Neuronal stem cell (in vitro differentiated cells): ENCODE results near the gene RAP2B.

ENCODE experiments used
- DNase-seq: peaks from one replicate; pipeline ENCODE4 v3.0.0-alpha.2; 2013; ENCODE audit warnings: low spot score
- H2AFZ ChIP-seq: one replicate; pipeline ENCODE4 v1.6.1; 2013; ENCODE audit warnings: mild to moderate bottlenecking, low read length, inconsistent platforms
- H2AK5ac ChIP-seq: 2 replicates; pipeline ENCODE4 v1.6.1; 2013; ENCODE audit warnings: low read depth, mild to moderate bottlenecking, inconsistent platforms, low read length, moderate library complexity, mixed read lengths
- H2BK120ac ChIP-seq: 2 replicates; pipeline ENCODE4 v1.6.1; 2013; ENCODE audit warnings: low read depth, mild to moderate bottlenecking, inconsistent platforms, low read length, moderate library complexity, mixed read lengths
- H2BK12ac ChIP-seq: one replicate; pipeline ENCODE4 v1.6.1; 2013; ENCODE audit warnings: low read length, inconsistent platforms
- H2BK15ac ChIP-seq: 2 replicates; pipeline ENCODE4 v1.6.1; 2013; ENCODE audit warnings: mild to moderate bottlenecking, low read length, inconsistent platforms, mixed read lengths
- H2BK5ac ChIP-seq: one replicate; pipeline ENCODE4 v1.6.1; 2013; ENCODE audit warnings: inconsistent platforms, mild to moderate bottlenecking, low read length, moderate library complexity
- H3K14ac ChIP-seq: one replicate; pipeline ENCODE4 v1.6.1; 2013; ENCODE audit warnings: low read length, inconsistent platforms
- H3K18ac ChIP-seq: 2 replicates; pipeline ENCODE4 v1.6.1; 2013; ENCODE audit warnings: low read length, inconsistent platforms
- H3K23ac ChIP-seq: 2 replicates; pipeline ENCODE4 v1.6.1; 2013; ENCODE audit warnings: low read depth, mild to moderate bottlenecking, mixed read lengths, low read length, inconsistent platforms; ENCODE audit not compliant: poor library complexity
- H3K27ac ChIP-seq: replicated peaks from 3 replicates; pipeline ENCODE4 v1.5.1; 2013; ENCODE audit warnings: low read length, inconsistent platforms
- H3K27me3 ChIP-seq, 3 experiments: 2 replicates each; pipeline ENCODE4 v1.6.1; 2013; ENCODE audit warnings: low read length in 3 of 3, mild to moderate bottlenecking in 2 of 3, inconsistent platforms in 1 of 3, low read depth in 1 of 3, mixed read lengths in 1 of 3, moderate library complexity in 1 of 3; ENCODE audit not compliant: control insufficient read depth in 3 of 3, insufficient read depth in 3 of 3
- H3K36me3 ChIP-seq, 2 donors: replicated peaks in 1 of 2; 2 replicates each; pipeline ENCODE4 v1.6.1; 2013; ENCODE audit warnings: low read length in 2 of 2; ENCODE audit not compliant: control insufficient read depth in 2 of 2, insufficient read depth in 2 of 2
- H3K4ac ChIP-seq: 2 replicates; pipeline ENCODE4 v1.6.1; 2013; ENCODE audit warnings: inconsistent platforms, mild to moderate bottlenecking, low read length, moderate library complexity
- H3K4me1 ChIP-seq, 2 donors: 1 replicate in 1 of 2; 2 replicates in 1 of 2; pipeline ENCODE4 v1.6.1; 2013; ENCODE audit warnings: low read length in 2 of 2, low read depth in 1 of 2; ENCODE audit not compliant: control insufficient read depth in 2 of 2, insufficient read depth in 1 of 2
- H3K4me2 ChIP-seq: one replicate; pipeline ENCODE4 v1.6.1; 2013; ENCODE audit warnings: mild to moderate bottlenecking, low read length, inconsistent platforms; ENCODE audit not compliant: insufficient read depth, poor library complexity, severe bottlenecking
- H3K4me3 ChIP-seq, 2 donors: 2 replicates each; pipeline ENCODE4 v1.5.1; 2013; ENCODE audit warnings: low read length in 2 of 2, mild to moderate bottlenecking in 2 of 2, inconsistent platforms in 1 of 2, moderate library complexity in 1 of 2
- H3K79me1 ChIP-seq: one replicate; pipeline ENCODE4 v1.6.1; 2013; ENCODE audit warnings: low read depth, mild to moderate bottlenecking, inconsistent platforms, low read length, moderate library complexity
- H3K9ac ChIP-seq: one replicate; pipeline ENCODE4 v1.6.1; 2013; ENCODE audit warnings: mild to moderate bottlenecking, low read depth, low read length, inconsistent platforms; ENCODE audit not compliant: poor library complexity
- H3K9me3 ChIP-seq, 2 donors: replicated peaks in 1 of 2; 2 replicates each; pipeline versions ENCODE3 to v1.6.1; 2013; ENCODE audit warnings: low read length in 2 of 2, mild to moderate bottlenecking in 2 of 2, inconsistent platforms in 1 of 2, low read depth in 1 of 2, mixed read lengths in 1 of 2, moderate library complexity in 1 of 2; ENCODE audit not compliant: control insufficient read depth in 2 of 2, insufficient read depth in 1 of 2
- H4K8ac ChIP-seq: one replicate; pipeline ENCODE4 v1.6.1; 2013; ENCODE audit warnings: low read depth, mild to moderate bottlenecking, inconsistent platforms, low read length, moderate library complexity
- H4K91ac ChIP-seq: one replicate; pipeline ENCODE4 v1.6.1; 2013; ENCODE audit warnings: low read length, low read depth, mild to moderate bottlenecking, inconsistent platforms; ENCODE audit not compliant: poor library complexity
- WGBS, 2 donors: extraction: QIAGEN DNeasy Blood & Tissue Kit; methylation state at CpG; one replicate each; pipeline ENCODE4 v1.1.7; 2013; ENCODE audit warnings: missing lambda C conversion rate in 2 of 2, mixed read lengths in 1 of 2; ENCODE audit not compliant: insufficient read length in 2 of 2, insufficient replicate concordance in 1 of 2; ENCODE audit errors: extremely low coverage in 2 of 2; 5-methylcytosine and 5-hydroxymethylcytosine counted together

RAP2B gene

DNA sequence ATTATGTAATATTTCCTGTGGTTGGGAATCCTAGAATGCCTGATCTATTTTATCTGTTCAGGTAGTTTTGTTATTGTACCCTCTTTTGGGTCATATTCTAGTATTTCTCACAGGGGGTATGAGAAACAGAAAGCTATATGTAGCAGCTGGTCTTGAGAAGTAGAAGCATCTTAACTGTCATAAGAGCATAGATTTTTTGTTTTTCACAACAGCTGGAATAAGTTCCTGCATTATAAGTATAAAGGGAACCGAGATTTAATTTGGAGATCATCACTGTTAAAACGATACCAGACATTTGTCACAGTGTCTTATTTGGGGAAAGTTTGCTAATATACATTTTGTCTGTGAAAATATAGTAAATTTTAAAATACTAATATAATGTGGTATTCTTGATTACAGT is 4.8 kb downstream of the RAP2B start:
- DNase-seq = no peak
- no peak overlapping the region for H3K4me3 ChIP-seq

DNA sequence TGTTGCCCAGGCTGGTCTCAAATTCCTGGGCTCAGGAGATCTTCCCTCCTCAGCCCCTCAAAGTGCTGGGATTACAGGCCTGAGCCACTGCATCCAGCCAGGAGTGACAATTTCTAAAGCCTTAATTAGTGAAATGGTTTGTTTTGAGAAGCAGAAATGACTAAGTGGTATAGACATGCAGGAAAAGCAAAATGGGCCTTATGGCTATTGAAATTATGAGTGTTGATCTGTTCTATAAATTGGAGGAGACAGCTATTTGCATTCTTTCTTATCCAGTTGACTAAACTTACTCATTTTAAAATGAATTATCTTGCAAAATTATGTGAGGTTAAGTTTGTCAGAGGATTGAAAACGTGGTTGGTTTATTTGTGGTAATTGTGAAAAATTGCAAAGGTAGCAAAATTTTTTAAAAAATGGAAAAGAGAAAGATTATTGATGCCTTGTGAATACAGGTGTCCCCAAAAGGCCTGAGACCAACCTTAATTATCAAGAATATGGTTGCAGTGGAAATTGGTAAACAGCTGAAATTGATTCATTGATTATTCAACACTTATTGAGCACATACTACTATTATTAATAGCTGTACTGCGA is 7.9 kb downstream of the RAP2B start:
- H3K36me3 ChIP-seq = peaks cover 0 to 2% of the 10 kb centered on the region in 2 donors
- H3K4ac ChIP-seq = no peak overlapping the region
- H3K4me1 ChIP-seq = peaks cover 0 to 5% of the 10 kb centered on the region in 2 donors
- no peaks in the 10 kb centered on the region for H3K27me3 ChIP-seq
- no peak overlapping the region for H3K23ac ChIP-seq
- no peak overlapping the region for H3K4me2 ChIP-seq
- H2BK15ac ChIP-seq = no peak overlapping the region
- DNase-seq = no peak
- no peaks in the 10 kb centered on the region for H3K79me1 ChIP-seq
- no peaks in the 10 kb centered on the region for H3K9me3 ChIP-seq
- H2BK12ac ChIP-seq = no peak overlapping the region
- WGBS, 2 donors = 100% methylated on average over 1 of the region's 2 CpGs; no CpG with 5 or more reads in 1 of the 2 donors
- H2AFZ ChIP-seq = no peak overlapping the region
- H2AK5ac ChIP-seq = no peak overlapping the region
- no peak overlapping the region for H2BK120ac ChIP-seq
- H3K18ac ChIP-seq = no peak overlapping the region
- no peak overlapping the region for H3K4me3 ChIP-seq
- H3K9ac ChIP-seq = no peak overlapping the region
- no peak overlapping the region for H3K14ac ChIP-seq
- H2BK5ac ChIP-seq = no peak overlapping the region
- H4K91ac ChIP-seq = no peak overlapping the region
- no peak overlapping the region for H4K8ac ChIP-seq
- H3K27ac ChIP-seq = no peak overlapping the region

More for the DNA sequence above, 4.8 kb downstream of the RAP2B start:
- H2BK12ac ChIP-seq = no peak overlapping the region
- WGBS, 2 donors = no CpG with 5 or more reads among the region's 2 CpGs
- no peaks in the 10 kb centered on the region for H3K9me3 ChIP-seq
- H2BK5ac ChIP-seq = no peak overlapping the region
- no peak overlapping the region for H3K14ac ChIP-seq
- H3K18ac ChIP-seq = no peak overlapping the region
- H3K79me1 ChIP-seq = peaks cover 8% of the 10 kb centered on the region
- H3K4me2 ChIP-seq = no peak overlapping the region
- H3K23ac ChIP-seq = no peak overlapping the region
- H3K27me3 ChIP-seq = no peaks in the 10 kb centered on the region
- H2BK15ac ChIP-seq = no peak overlapping the region
- H4K91ac ChIP-seq = no peak overlapping the region
- no peak overlapping the region for H4K8ac ChIP-seq
- H3K9ac ChIP-seq = no peak overlapping the region
- H2AK5ac ChIP-seq = no peak overlapping the region
- H3K4me1 ChIP-seq = peaks cover 1 to 2% of the 10 kb centered on the region in 2 donors
- H2BK120ac ChIP-seq = no peak overlapping the region
- H3K27ac ChIP-seq = no peak overlapping the region
- H2AFZ ChIP-seq = no peak overlapping the region
- H3K36me3 ChIP-seq = peaks cover 0 to 7% of the 10 kb centered on the region in 2 donors
- H3K4ac ChIP-seq = no peak overlapping the region

DNA sequence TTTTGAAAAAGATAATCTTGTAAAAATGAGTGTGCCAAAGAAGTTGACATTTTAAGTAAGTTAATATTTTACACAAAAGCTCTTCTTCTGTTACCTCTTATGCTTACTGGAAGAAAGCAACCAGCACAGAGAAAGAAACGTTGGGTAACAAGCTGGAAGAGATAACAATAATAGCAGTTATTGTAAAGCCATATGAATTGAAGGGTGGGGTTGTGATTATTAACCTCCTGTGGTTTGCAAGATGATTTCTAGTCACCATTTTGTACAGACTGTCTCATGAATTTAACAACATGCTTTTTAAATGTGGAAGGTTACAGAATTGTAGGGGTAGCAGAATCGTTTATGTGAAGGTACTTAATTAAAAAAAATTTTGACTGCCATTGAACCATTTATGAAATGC is 9.2 kb downstream of the RAP2B start:
- H3K4ac ChIP-seq = no peak overlapping the region
- no peak overlapping the region for H3K27ac ChIP-seq
- no peak overlapping the region for H3K9ac ChIP-seq
- no peak overlapping the region for H3K18ac ChIP-seq
- H3K4me1 ChIP-seq = peaks cover 0 to 5% of the 10 kb centered on the region in 2 donors
- H3K79me1 ChIP-seq = no peaks in the 10 kb centered on the region
- H2BK12ac ChIP-seq = no peak overlapping the region
- H2BK15ac ChIP-seq = no peak overlapping the region
- no peak overlapping the region for H2AK5ac ChIP-seq
- no CpG with 5 or more reads among the region's 2 CpGs for WGBS, 2 donors
- H4K8ac ChIP-seq = no peak overlapping the region
- no peak overlapping the region for H2BK120ac ChIP-seq
- H3K14ac ChIP-seq = no peak overlapping the region
- no peak overlapping the region for H4K91ac ChIP-seq
- no peak overlapping the region for H3K4me2 ChIP-seq
- H3K27me3 ChIP-seq = no peaks in the 10 kb centered on the region
- DNase-seq = no peak
- no peak overlapping the region for H2AFZ ChIP-seq
- no peak overlapping the region for H2BK5ac ChIP-seq
- H3K4me3 ChIP-seq = no peak overlapping the region
- no peak overlapping the region for H3K23ac ChIP-seq
- no peaks in the 10 kb centered on the region for H3K36me3 ChIP-seq
- no peaks in the 10 kb centered on the region for H3K9me3 ChIP-seq

DNA sequence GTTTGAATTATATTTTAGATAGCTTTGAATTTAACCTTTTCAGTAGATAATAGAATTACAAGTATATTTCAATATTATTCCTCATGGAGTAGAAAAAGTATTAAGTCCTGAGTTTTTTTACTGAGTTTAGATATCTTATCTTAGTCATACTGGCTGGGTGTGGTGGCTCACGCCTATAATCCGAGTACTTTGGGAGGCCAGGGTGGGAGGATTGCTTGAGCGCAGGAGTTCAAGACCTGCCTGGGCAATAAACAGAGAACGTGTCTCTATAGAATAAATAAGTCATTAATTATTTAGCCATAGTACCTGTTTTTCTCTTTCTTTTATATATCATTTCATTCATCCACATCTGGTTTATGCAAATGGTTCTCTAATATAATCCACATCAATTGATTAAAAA is 9.9 kb downstream of the RAP2B start:
- no peak overlapping the region for H3K23ac ChIP-seq
- DNase-seq = no peak
- H3K4ac ChIP-seq = no peak overlapping the region
- H3K14ac ChIP-seq = no peak overlapping the region
- H2AK5ac ChIP-seq = no peak overlapping the region
- no peak overlapping the region for H2AFZ ChIP-seq
- no peaks in the 10 kb centered on the region for H3K27me3 ChIP-seq
- no peak overlapping the region for H4K91ac ChIP-seq
- no peak overlapping the region for H3K18ac ChIP-seq
- H3K4me1 ChIP-seq = peaks cover 0 to 5% of the 10 kb centered on the region in 2 donors
- H3K4me3 ChIP-seq = no peak overlapping the region
- H2BK5ac ChIP-seq = no peak overlapping the region
- H3K36me3 ChIP-seq = no peaks in the 10 kb centered on the region
- no peak overlapping the region for H3K27ac ChIP-seq
- no peak overlapping the region for H2BK12ac ChIP-seq
- H3K4me2 ChIP-seq = no peak overlapping the region
- H2BK15ac ChIP-seq = no peak overlapping the region
- no CpG with 5 or more reads among the region's 4 CpGs for WGBS, 2 donors
- no peak overlapping the region for H2BK120ac ChIP-seq
- no peak overlapping the region for H4K8ac ChIP-seq
- H3K9me3 ChIP-seq = no peaks in the 10 kb centered on the region
- no peak overlapping the region for H3K9ac ChIP-seq
- no peaks in the 10 kb centered on the region for H3K79me1 ChIP-seq
